HG02571 (cell line): ENCODE results near the gene NEK8.

Source experiments
- ATAC-seq: cut with Tn5 transposase; IDR thresholded peaks from one replicate; pipeline ENCODE4 v1.9.1; 2021; ENCODE audit warnings: mild to moderate bottlenecking, moderate library complexity; ENCODE audit not compliant: unreplicated experiment

The NEK8 gene

GRCh38 chr17:28728364-28729200 is at the start of gene NEK8:
NEK8 (plus strand) TSS chr17:28728788; CDS start chr17:28728814, 26 bp downstream.
- ATAC-seq = peak; percentile 35

- no peak for ATAC-seq
These were observed 45.9 kb upstream of the NEK8 start for GRCh38 chr17:28682655-28683054.

GRCh38 chr17:28684963-28685362 is 43.6 kb upstream of the NEK8 start:
- ATAC-seq = no peak

- no peak for ATAC-seq
These were observed 43.2 kb upstream of the NEK8 start for GRCh38 chr17:28685366-28685765.

- no peak for ATAC-seq
These were observed 42.3 kb upstream of the NEK8 start for GRCh38 chr17:28686296-28686695.

GRCh38 chr17:28688481-28688880 is 40.1 kb upstream of the NEK8 start:
- ATAC-seq = no peak

GRCh38 chr17:28689011-28689410 is 39.6 kb upstream of the NEK8 start:
- no peak for ATAC-seq

- no peak for ATAC-seq
These were observed 34.7 kb upstream of the NEK8 start for GRCh38 chr17:28693869-28694268.

- no peak for ATAC-seq
These were observed 30.2 kb upstream of the NEK8 start for GRCh38 chr17:28698253-28698941.

GRCh38 chr17:28700278-28700677 is 28.3 kb upstream of the NEK8 start:
- ATAC-seq = no peak

GRCh38 chr17:28700830-28701492 is 27.6 kb upstream of the NEK8 start:
- ATAC-seq = no peak

GRCh38 chr17:28702026-28702751 is 26.4 kb upstream of the NEK8 start:
- ATAC-seq = no peak

GRCh38 chr17:28702752-28703150 is 25.8 kb upstream of the NEK8 start:
- ATAC-seq = no peak

GRCh38 chr17:28703552-28704218 is 24.9 kb upstream of the NEK8 start:
- no peak for ATAC-seq

GRCh38 chr17:28704219-28704858 is 24.2 kb upstream of the NEK8 start:
- no peak for ATAC-seq

GRCh38 chr17:28705074-28705659 is 23.4 kb upstream of the NEK8 start:
- no peak for ATAC-seq

- no peak for ATAC-seq
These were observed 22.8 kb upstream of the NEK8 start for GRCh38 chr17:28705728-28706334.

GRCh38 chr17:28706471-28707338 is 21.9 kb upstream of the NEK8 start:
- ATAC-seq = no peak
